K562 (cell line): ENCODE data around the gene SNX9. TPM values are rescaled to one million over a fixed set of nuclear protein-coding genes. Genes with fewer than 3 reads are reported as not detected.
"Not testable (repeated sequence)": the region's sequence is repeated elsewhere in the genome, so short reads cannot be mapped to it uniquely, and the experiment has no call there.

Experiments
- ATAC-seq: fragments of 200-7000 bp; cut with Tn5 transposase; 3 replicates; pipeline ENCODE4 v1.9.1; 2020; ENCODE audit warnings: moderate library complexity
- BruUV-seq: library from RNA; stranded (reverse); fragments of 400-500 nt; replicated peaks from 2 replicates; lab custom pipeline; 2021; lab: Mats Ljungman, UMichigan
- CTCF ChIA-PET: fragments of 300-600 bp; formaldehyde crosslinking; extraction: SDS; loops from one replicate; lab custom pipeline; 2021; ENCODE audit warnings: low intra/inter-chr PET ratio; lab: Yijun Ruan, JAX
- POLR2A ChIA-PET: fragments of 300-600, 350-650 bp; sonication (Branson Sonifier 250); formaldehyde crosslinking; extraction: SDS; loops from one replicate; lab custom pipeline; 2021; ENCODE audit warnings: antibody characterized with exemption, inconsistent platforms; lab: Yijun Ruan, JAX
- DNase-seq, 4 experiments: peaks; one replicate each; pipeline versions ENCODE4 v3.0.0 to v3.0.0-alpha.2; 2011 to 2018; ENCODE audit warnings: low spot score in 3 of 4, mixed read lengths in 3 of 4; ENCODE audit errors: extremely low read depth in 1 of 4
- FAIRE-seq: peaks from 2 replicates; lab custom pipeline; 2011; peaks lifted over from hg19 to GRCh38; lab: Jason Lieb, UNC
- H2AFZ ChIP-seq: 2 replicates; pipeline ENCODE4 v1.6.0; 2011; ENCODE audit warnings: low read depth, low read length, control low read depth, inconsistent platforms
- H3K27ac ChIP-seq: fragments of 200-600 bp; 3 replicates; pipeline ENCODE4 v1.8.0; 2011; ENCODE audit warnings: low read depth, mild to moderate bottlenecking, control low read depth, inconsistent platforms, low read length, moderate library complexity, mixed read lengths; ENCODE audit errors: extremely low read depth
- H3K27me3 ChIP-seq, 2 experiments: fragments of 300-600 bp in 1 of 2; 2 replicates in 1 of 2; 3 replicates in 1 of 2; pipeline versions ENCODE4 v1.6.0 to v1.8.0; 2011; ENCODE audit warnings: inconsistent platforms in 2 of 2, low read length in 2 of 2, mild to moderate bottlenecking in 1 of 2, mixed read lengths in 1 of 2, moderate library complexity in 1 of 2; ENCODE audit not compliant: control insufficient read depth in 2 of 2, insufficient read depth in 2 of 2
- H3K36me3 ChIP-seq: fragments of 300-600 bp; 3 replicates; pipeline ENCODE4 v1.8.0; 2011; ENCODE audit warnings: mild to moderate bottlenecking, low read length, inconsistent platforms; ENCODE audit not compliant: control insufficient read depth, insufficient read depth
- H3K4me1 ChIP-seq, 2 experiments: fragments of 200-600 bp in 1 of 2; replicated peaks in 1 of 2; 2 replicates in 1 of 2; 3 replicates in 1 of 2; pipeline versions ENCODE4 v1.5.1 to v1.8.0; 2011; ENCODE audit warnings: inconsistent platforms in 2 of 2, low read length in 2 of 2, mild to moderate bottlenecking in 1 of 2, mixed read lengths in 1 of 2, moderate library complexity in 1 of 2; ENCODE audit not compliant: control insufficient read depth in 2 of 2, insufficient read depth in 2 of 2
- H3K4me2 ChIP-seq: 2 replicates; pipeline ENCODE4 v1.6.1; 2011; ENCODE audit warnings: low read length, control low read depth, inconsistent platforms, mixed read lengths; ENCODE audit not compliant: insufficient read depth
- H3K4me3 ChIP-seq: fragments of 200-600 bp; sonication (generic), shearing (Covaris generic); 2 replicates; pipeline ENCODE4 v1.5.1; 2016; ENCODE audit warnings: control low read depth, inconsistent platforms
- H3K79me2 ChIP-seq: fragments of 200-600 bp; 3 replicates; pipeline ENCODE4 v1.8.0; 2011; ENCODE audit warnings: low read length, inconsistent platforms; ENCODE audit not compliant: control insufficient read depth, insufficient read depth
- H3K9ac ChIP-seq, 2 experiments: 2 replicates each; pipeline versions ENCODE4 v1.6.0 to v1.6.1; 2011; ENCODE audit warnings: low read depth in 2 of 2, low read length in 2 of 2, control low read depth in 1 of 2, inconsistent platforms in 1 of 2, mild to moderate bottlenecking in 1 of 2, mixed read lengths in 1 of 2; ENCODE audit not compliant: insufficient read depth in 1 of 2
- H3K9me1 ChIP-seq: one replicate; pipeline ENCODE4 v1.6.0; 2011; ENCODE audit warnings: inconsistent platforms, mild to moderate bottlenecking, low read length, moderate library complexity; ENCODE audit not compliant: control insufficient read depth, insufficient read depth
- H3K9me3 ChIP-seq: replicated peaks from 2 replicates; pipeline ENCODE4 v1.5.1; 2011; ENCODE audit warnings: low read depth, low read length, inconsistent platforms; ENCODE audit not compliant: control insufficient read depth, insufficient read depth
- H4K20me1 ChIP-seq: replicated peaks from 2 replicates; pipeline ENCODE4 v1.6.1; 2011; ENCODE audit warnings: low read length, inconsistent platforms, mixed read lengths; ENCODE audit not compliant: control insufficient read depth, insufficient read depth
- MEIS2 ChIP-seq: fragments of 450-650 bp; IDR thresholded peaks from 2 replicates; pipeline ENCODE4 v1.6.1; 2014; ENCODE audit warnings: mild to moderate bottlenecking; ENCODE audit not compliant: partially characterized antibody
- NFIC ChIP-seq: fragments of 450-650 bp; IDR thresholded peaks from 2 replicates; pipeline ENCODE4 v1.6.1; 2017; ENCODE audit warnings: mild to moderate bottlenecking, inconsistent platforms
- OTX1 ChIP-seq: fragments of 450-650 bp; formaldehyde crosslinking; IDR thresholded peaks from 2 replicates; pipeline ENCODE4 v1.4.0; 2022; ENCODE audit warnings: mild to moderate bottlenecking
- ZNF12 ChIP-seq: sonication (generic); formaldehyde crosslinking; IDR thresholded peaks from 2 replicates; pipeline ENCODE4 v1.4.0; 2020; ENCODE audit warnings: mild to moderate bottlenecking, missing genetic modification reagents
- ZNF146 ChIP-seq: IDR thresholded peaks from one replicate; pipeline ENCODE4 v1.6.1; 2018; ENCODE audit warnings: missing compliant biosample characterization; ENCODE audit not compliant: unreplicated experiment
- WGBS: fragments of 100-300 bp; shearing (Covaris generic); methylation state at CpG from one replicate; pipeline ENCODE4 v1.1.6; 2016; ENCODE audit warnings: low coverage, mixed read lengths; ENCODE audit not compliant: insufficient coverage; ENCODE audit errors: missing lambda C conversion rate; 5-methylcytosine and 5-hydroxymethylcytosine counted together
- in situ Hi-C: fragments of 300-500 bp; cut with MboI; formaldehyde crosslinking; loops from 4 replicates; pipeline ENCODE4 v1.15.0; 2018; ENCODE audit warnings: inconsistent platforms, mixed read lengths
- intact Hi-C: fragments of 100-400 bp; cut with micrococcal nuclease; formaldehyde crosslinking; loops from 2 replicates; pipeline ENCODE4 v1.14.2; 2022
- polyA plus RNA-seq, 8 experiments: library from polyadenylated mRNA; depleted of rRNA in 4 of 8; stranded (reverse) in 5 of 8; unstranded in 3 of 8; fragments of >200 nt; fragmentation: Nextera tagmentation in 2 of 8; fragmentation: Illumina TruSeq in 1 of 8; extraction: Ambion mirVana in 2 of 8; extraction: Trizol in 1 of 8; gene quantifications; 2 replicates each; pipeline versions ENCODE4 v1.2.1 to v1.2.3, GENCODE V29; 2011 to 2014; ENCODE audit warnings: inconsistent platforms in 1 of 8, missing spikeins in 1 of 8
- total RNA-seq, 7 experiments: library from RNA; depleted of rRNA in 6 of 7; stranded (reverse); fragments of >200 nt in 6 of 7; fragmentation: Illumina TruSeq in 2 of 7; extraction: Trizol in 2 of 7; gene quantifications; 2 replicates each; pipeline versions ENCODE4 v1.2.1 to v1.2.3, GENCODE V29; 2011 to 2021; ENCODE audit warnings: low replicate concordance in 1 of 7

SNX9 gene
- total and polyA plus RNA-seq, 9 of the 15 experiments (the other 6 are each of a cell fraction or from before 2014, with no cell fraction given), result 6.0 to 81.7 (median 57.1) TPM

DNA sequence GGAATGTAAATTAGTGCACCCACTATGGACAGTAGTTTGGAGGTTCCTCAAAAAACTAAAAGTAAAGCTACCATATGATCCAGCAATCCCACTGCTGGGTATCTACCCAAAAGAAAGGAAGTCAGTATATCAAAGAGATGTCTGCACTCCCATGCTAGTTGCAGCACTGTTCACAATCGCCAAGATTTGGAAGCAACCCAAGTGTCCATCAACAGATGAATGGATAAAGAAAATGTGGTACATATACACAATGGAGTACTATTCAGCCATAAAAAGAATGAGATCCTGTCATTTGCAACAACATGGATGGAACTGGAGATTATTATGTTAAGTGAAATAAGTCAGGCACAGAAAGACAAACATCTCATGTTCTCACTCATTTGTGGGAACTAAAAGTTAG is 127.9 kb downstream of the SNX9 start:
- FAIRE-seq, H3K9me1 ChIP-seq, H2AFZ ChIP-seq, H3K79me2 ChIP-seq, H3K4me2 ChIP-seq, H3K4me3 ChIP-seq, in situ Hi-C loops, BruUV-seq, H3K9me3 ChIP-seq, H3K27ac ChIP-seq, H3K36me3 ChIP-seq, H3K9ac ChIP-seq, CTCF ChIA-PET, DNase-seq, H4K20me1 ChIP-seq, ATAC-seq: not testable (repeated sequence)
- WGBS, result 0% methylated on average over 1 of the region's 1 CpG
- intact Hi-C loops, result loop anchor here (5.0 kb wide), 2 partner anchors 181 to 284 kb away; no protein-coding TSS in a partner anchor
- peaks cover 9 to 24% of the 10 kb centered on the region in 2 experiments; a peak in 3 of 5 replicates for H3K27me3 ChIP-seq
- TF ChIP-seq ZNF146 (CRISPR knock-in tag) (peak; percentile 39), MEIS2 (peak; percentile 53), NFIC (0 out of 2 replicates have a peak, but pooled peaks have one; percentile 23)
- H3K4me1 ChIP-seq, result peaks cover 6 to 19% of the 10 kb centered on the region in 2 experiments
- POLR2A ChIA-PET, result interaction anchor here (1.0 kb wide), 1 partner anchor 10 kb away, joined by 4 read pairs; no protein-coding TSS in a partner anchor

- 0 out of 2 replicates have a peak, but pooled peaks have one; percentile 32 for TF ChIP-seq ZNF12
- TF ChIP-seq OTX1 (CRISPR knock-in tag), result no peak
- no peak for DNase-seq
- Histone ChIP-seq H4K20me1 (no peaks in the 10 kb centered on the region; the same call in 1 of the 2 replicates), H3K79me2 (no peaks in the 10 kb centered on the region), H3K4me1 (peaks cover 6 to 13% of the 10 kb centered on the region in 2 experiments), H3K36me3 (no peaks in the 10 kb centered on the region), H3K27ac (no peak overlapping the region), H3K9ac (no peak overlapping the region), H2AFZ (no peak overlapping the region), H3K4me3 (no peak overlapping the region), H3K9me3 (no peaks in the 10 kb centered on the region), H3K4me2 (no peak overlapping the region), H3K27me3 (peaks cover 9 to 24% of the 10 kb centered on the region in 2 experiments; a peak in 3 of 5 replicates), H3K9me1 (no peaks in the 10 kb centered on the region)
- CTCF ChIA-PET, result no interaction called here
- 31% methylated on average over 9 of the region's 9 CpGs for WGBS
- in situ Hi-C loops, result no loop called here
- ATAC-seq, result no peak
- intact Hi-C loops, result loop anchor here (5.0 kb wide), 2 partner anchors 180 to 285 kb away; no protein-coding TSS in a partner anchor
- no peak for FAIRE-seq
- no TSS peak for BruUV-seq
- POLR2A ChIA-PET, result interaction anchor here (1.0 kb wide), 1 partner anchor 9 kb away, joined by 4 read pairs; no protein-coding TSS in a partner anchor
These were observed 128.8 kb downstream of the SNX9 start for GRCh38 chr6:157951828-157952227.
